Measurements from ENCODE around the gene ZNF385D.

Gene ZNF385D

GRCh38 chr3:21750080-21750696 is 822 bp downstream of the ZNF385D start:
- DNase-seq (ENCODE audit: extremely low read depth in 1 of 2, low read depth in 1 of 2), result no peak

- DNase-seq (ENCODE audit: extremely low read depth in 1 of 2, low read depth in 1 of 2), result no peak
These were observed 2.9 kb downstream of the ZNF385D start for GRCh38 chr3:21747966-21748555.

GRCh38 chr3:21747376-21747775 is 3.6 kb downstream of the ZNF385D start:
- no peak for DNase-seq (ENCODE audit: extremely low read depth in 1 of 2, low read depth in 1 of 2)

GRCh38 chr3:21745966-21746365 is 5.0 kb downstream of the ZNF385D start:
- no peak for DNase-seq (ENCODE audit: extremely low read depth in 1 of 2, low read depth in 1 of 2)

- no peak for DNase-seq (ENCODE audit: extremely low read depth in 1 of 2, low read depth in 1 of 2)
These were observed 6.2 kb downstream of the ZNF385D start for GRCh38 chr3:21744793-21745192.

- DNase-seq (ENCODE audit: extremely low read depth in 1 of 2, low read depth in 1 of 2), result no peak
These were observed 11.9 kb downstream of the ZNF385D start for GRCh38 chr3:21738935-21739702.

- no peak for DNase-seq (ENCODE audit: extremely low read depth in 1 of 2, low read depth in 1 of 2)
These were observed 12.7 kb downstream of the ZNF385D start for GRCh38 chr3:21738283-21738682.

- DNase-seq (ENCODE audit: extremely low read depth in 1 of 2, low read depth in 1 of 2), result no peak
These were observed 16.3 kb downstream of the ZNF385D start for GRCh38 chr3:21734746-21735145.

- DNase-seq (ENCODE audit: extremely low read depth in 1 of 2, low read depth in 1 of 2), result no peak
These were observed 21.0 kb downstream of the ZNF385D start for GRCh38 chr3:21729888-21730459.

- no peak for DNase-seq (ENCODE audit: extremely low read depth in 1 of 2, low read depth in 1 of 2)
These were observed 21.7 kb downstream of the ZNF385D start for GRCh38 chr3:21729331-21729730.

GRCh38 chr3:21722768-21723167 is 28.2 kb downstream of the ZNF385D start:
- DNase-seq (ENCODE audit: extremely low read depth in 1 of 2, low read depth in 1 of 2), result no peak

- DNase-seq (ENCODE audit: extremely low read depth in 1 of 2, low read depth in 1 of 2), result no peak
These were observed 28.7 kb downstream of the ZNF385D start for GRCh38 chr3:21722301-21722700.

GRCh38 chr3:21718943-21719591 is 31.9 kb downstream of the ZNF385D start:
- no peak for DNase-seq (ENCODE audit: extremely low read depth in 1 of 2, low read depth in 1 of 2)

GRCh38 chr3:21718161-21718765 is 32.7 kb downstream of the ZNF385D start:
- no peak for DNase-seq (ENCODE audit: extremely low read depth in 1 of 2, low read depth in 1 of 2)

GRCh38 chr3:21715662-21716061 is 35.3 kb downstream of the ZNF385D start:
- no peak for DNase-seq (ENCODE audit: extremely low read depth in 1 of 2, low read depth in 1 of 2)

- DNase-seq (ENCODE audit: extremely low read depth in 1 of 2, low read depth in 1 of 2), result no peak
These were observed 45.2 kb downstream of the ZNF385D start for GRCh38 chr3:21705769-21706168.

GRCh38 chr3:21704796-21705195 is 46.2 kb downstream of the ZNF385D start:
- DNase-seq (ENCODE audit: extremely low read depth in 1 of 2, low read depth in 1 of 2), result no peak

- DNase-seq (ENCODE audit: extremely low read depth in 1 of 2, low read depth in 1 of 2), result no peak
These were observed 47.7 kb downstream of the ZNF385D start for GRCh38 chr3:21703291-21703690.

GRCh38 chr3:21697707-21698106 is 53.3 kb downstream of the ZNF385D start:
- no peak for DNase-seq (ENCODE audit: extremely low read depth in 1 of 2, low read depth in 1 of 2)

GRCh38 chr3:21694506-21694905 is 56.5 kb downstream of the ZNF385D start:
- no peak for DNase-seq (ENCODE audit: extremely low read depth in 1 of 2, low read depth in 1 of 2)

GRCh38 chr3:21691036-21691435 is 60.0 kb downstream of the ZNF385D start:
- DNase-seq (ENCODE audit: extremely low read depth in 1 of 2, low read depth in 1 of 2), result no peak
